ENCODE measurements around the gene ESPNL.

The ESPNL gene

DNA sequence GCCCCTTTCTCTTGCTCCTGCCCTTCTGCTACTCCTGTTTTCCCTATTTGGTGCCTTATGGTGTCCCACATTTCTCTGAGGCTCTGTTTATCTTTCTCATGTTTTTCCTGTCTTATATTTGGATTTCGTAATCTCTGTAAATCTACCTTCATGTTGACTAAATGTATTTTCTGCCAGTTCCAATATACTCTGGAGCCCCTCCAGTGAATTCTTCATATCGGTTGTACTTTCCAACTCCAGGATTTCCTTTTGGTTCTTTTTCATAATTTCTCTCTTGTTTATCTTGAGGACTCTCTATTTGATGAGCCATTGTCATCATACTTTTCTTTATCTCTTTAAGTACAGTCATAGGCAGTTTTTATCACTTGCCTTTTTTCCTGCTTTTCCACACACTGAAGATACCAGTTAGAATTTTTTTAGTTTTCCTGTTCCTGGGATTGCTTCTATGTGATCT is 20.2 kb upstream of the ESPNL start:
- DNase-seq (ENCODE audit: low read depth, low spot score): no peak

- DNase-seq (ENCODE audit: low read depth, low spot score): no peak
Measured at GRCh38 chr2:238080518-238080917, 19.6 kb upstream of the ESPNL start.

DNA sequence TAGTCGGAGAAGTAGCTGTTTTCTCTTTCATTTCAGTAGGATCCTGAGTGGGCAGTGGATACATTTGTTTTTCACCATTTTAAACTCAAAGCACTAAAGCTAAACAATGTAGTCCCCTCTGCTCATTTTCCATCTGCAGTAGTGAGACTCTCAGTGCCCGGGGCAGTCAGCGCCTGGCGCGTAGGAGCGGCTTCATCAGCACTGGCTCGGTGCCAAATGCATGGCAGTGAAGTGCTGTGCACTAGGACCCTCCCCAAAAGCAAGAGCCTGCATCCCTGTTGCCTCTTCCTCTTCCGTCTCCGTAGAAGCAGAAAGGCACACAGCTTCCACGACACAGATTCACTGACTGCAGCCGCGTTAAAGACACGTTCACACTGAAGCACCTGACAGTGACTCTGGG is 19.0 kb upstream of the ESPNL start:
- no peak for DNase-seq (ENCODE audit: low read depth, low spot score)

DNA sequence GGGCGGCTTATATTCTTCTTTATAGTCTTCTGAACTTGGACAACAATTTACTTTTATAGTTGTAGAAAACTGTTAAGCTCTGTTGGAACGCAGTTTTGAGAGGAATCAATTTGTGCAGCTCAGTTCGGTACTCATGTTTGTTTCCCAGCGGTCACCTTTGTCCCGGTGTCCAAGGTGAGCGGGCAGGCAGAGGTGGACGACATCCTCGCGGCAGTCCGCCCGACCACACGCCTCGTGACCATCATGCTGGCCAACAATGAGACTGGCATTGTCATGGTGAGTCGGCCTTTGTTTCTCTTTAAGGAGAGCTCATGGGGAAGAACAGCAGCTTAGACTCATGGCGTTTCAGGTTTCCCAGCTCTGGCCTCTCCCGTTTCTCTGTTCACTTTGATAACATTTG is 18.6 kb upstream of the ESPNL start:
- DNase-seq (ENCODE audit: low read depth, low spot score): no peak

DNA sequence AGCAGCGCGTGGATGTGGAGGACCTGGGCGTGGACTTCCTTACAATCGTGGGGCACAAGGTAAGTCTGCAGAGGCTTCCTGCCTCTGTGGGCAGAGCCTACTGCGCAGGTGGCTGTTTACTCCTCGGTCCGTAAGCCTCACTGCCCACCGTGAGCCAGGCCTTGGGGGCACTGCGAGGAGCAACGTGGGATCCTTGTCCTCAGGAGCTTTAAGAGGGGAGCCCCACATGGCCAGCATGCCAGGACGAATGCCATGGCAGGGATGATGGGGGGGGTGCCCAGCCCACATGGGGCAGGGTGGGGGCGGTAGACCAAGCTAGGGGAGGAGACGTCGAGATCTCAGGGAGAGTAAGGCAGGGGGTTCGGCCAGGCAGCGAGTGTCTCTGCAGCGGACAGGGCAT is 18.0 kb upstream of the ESPNL start:
- no peak for DNase-seq (ENCODE audit: low read depth, low spot score)

- no peak for DNase-seq (ENCODE audit: low read depth, low spot score)
Measured at GRCh38 chr2:238082827-238083226, 17.3 kb upstream of the ESPNL start.

GRCh38 chr2:238083919-238084318 is 16.2 kb upstream of the ESPNL start:
- DNase-seq (ENCODE audit: low read depth, low spot score): no peak

- DNase-seq (ENCODE audit: low read depth, low spot score): no peak
Measured at GRCh38 chr2:238084761-238085160, 15.4 kb upstream of the ESPNL start.

DNA sequence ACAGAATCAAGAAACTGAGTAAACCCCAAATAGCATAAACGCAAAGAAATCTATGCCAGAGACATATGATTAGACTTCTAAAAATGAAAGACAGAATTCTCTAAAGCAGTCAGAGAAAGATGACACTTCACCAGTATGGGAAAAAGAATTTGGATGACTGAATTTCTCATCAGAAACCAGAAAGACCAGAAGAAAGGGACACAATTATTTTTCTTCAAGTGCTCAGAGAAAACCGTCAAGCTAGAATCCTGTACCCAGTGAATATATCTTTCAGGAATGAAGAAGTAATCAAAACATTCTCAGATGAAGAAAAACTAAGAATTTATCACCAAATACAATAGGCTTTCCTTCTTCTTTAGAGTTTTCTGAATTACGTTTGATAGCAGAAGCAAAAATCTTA is 14.2 kb upstream of the ESPNL start:
- no peak for DNase-seq (ENCODE audit: low read depth, low spot score)

- DNase-seq (ENCODE audit: low read depth, low spot score): no peak
Measured at GRCh38 chr2:238087211-238087610, 12.9 kb upstream of the ESPNL start.

DNA sequence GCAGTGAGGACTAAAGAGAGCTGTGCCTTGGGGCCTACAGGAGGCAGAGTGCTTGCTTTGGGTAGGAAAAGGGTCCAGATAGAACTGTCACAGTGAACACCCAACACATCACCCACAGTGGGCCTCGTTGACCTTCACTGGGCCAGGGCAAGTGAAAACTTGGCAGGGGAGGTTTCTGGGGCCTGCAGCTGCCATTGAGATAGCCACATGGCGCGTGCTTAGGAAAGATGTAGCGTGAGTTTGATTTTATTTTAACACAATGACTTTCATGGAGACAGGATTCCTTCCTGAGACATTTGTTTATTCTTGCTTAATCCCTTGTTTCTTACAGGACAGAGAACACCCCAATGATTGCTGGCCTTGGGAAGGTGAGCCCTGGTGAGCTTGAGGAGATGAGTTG is 9.3 kb upstream of the ESPNL start:
- DNase-seq (ENCODE audit: low read depth, low spot score): no peak

- no peak for DNase-seq (ENCODE audit: low read depth, low spot score)
Measured at GRCh38 chr2:238091436-238092060, 8.6 kb upstream of the ESPNL start.

DNA sequence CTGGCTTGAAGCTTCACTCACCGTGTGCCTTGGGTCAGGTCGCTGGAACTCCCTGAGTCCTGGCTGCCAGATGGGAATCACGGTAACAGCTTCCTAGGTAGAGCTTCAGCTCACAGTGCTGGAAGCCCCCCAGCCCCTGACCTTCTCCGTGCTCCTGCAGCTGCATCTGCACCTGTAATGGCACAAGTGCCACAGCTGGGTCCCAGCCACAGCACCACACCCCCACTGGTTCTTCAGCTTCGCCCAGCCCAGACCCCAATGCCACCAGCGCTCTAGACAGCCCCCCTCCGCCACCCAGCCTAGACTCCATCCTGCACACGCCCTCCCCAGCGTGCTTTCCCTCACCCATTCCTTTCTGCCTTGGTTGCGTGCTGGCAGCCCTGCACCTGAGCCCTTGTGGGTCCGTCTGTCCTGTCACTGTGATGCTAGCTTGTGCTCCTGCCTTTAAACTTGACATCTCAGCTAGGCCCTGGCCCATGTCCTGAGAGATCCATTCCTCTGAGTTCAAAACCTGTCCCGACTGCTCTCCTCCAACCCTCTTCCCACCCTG is 7.6 kb upstream of the ESPNL start:
- DNase-seq (ENCODE audit: low read depth, low spot score): no peak

DNA sequence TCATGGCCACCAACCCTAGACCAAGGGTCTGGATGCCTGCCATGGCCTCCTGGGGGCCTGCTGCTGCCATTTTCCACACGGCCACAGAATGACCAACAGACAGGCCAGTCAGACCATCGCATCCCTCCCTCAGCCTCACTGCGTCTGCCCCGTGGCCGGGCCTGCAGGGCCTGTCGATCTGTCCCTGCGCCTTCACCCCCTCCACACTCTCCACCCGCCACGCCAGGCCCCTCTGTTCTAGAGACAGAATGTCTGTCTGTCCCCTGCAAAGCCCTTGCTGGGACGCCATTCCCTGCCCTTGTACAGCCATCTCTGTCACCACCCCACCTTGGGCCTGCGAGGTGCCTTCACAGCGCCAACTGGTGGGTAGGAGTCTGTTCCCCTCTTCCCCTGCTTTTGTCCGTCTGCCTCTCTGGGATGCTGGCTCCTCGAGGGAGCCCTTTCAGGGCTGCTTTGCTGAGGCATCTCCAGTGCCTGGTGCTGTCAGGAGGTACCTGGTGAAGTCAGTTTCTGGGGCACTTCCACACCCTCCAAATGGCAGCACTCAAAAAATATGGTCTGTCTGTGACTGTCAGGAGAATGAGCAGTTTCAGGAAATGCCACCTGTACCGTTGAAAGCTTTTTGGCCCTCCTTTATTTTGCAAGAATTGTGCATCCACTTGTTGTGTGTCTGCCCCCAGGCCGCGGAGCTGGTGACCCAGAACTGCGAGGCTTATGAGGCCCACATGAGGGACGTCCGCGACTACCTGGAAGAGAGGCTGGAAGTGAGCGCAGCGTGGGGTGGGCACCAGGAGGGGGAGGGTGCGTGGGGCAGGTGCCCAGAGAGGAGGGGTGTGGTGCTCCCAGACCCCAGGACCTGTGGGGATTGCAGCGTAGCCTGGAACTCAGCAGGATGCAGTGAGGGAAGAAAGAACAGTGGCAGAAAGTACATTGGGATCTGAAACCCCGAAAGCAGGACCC is 6.7 kb upstream of the ESPNL start:
- no peak for DNase-seq (ENCODE audit: low read depth, low spot score)

DNA sequence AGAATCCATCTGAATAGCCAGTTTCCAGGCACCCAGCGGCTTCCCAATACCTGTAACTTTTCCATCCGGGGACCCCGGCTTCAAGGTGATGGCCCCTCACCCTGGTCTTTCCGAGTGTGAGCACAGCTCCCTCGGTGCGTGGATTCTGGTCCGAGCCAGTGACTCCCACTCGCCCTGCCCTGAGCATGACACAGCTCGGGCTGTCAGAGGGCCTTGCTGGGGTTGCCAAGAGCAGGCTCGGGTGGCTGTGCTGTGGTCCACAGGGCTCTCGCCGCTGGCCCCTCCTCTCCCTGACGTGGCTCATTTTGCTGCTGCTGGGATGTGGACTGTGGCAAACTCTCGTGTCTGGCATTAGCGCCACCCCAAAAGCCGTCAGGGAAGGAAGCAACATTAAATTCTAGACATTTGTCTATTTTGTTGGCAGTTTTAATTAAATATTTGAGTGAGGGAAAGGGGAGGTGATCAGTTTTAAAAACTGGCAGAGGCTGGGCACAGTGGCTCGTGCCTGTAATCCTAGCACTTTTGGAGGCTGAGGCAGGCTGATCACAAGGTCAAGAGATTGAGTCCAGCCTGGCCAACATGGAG is 5.6 kb upstream of the ESPNL start:
- no peak for DNase-seq (ENCODE audit: low read depth, low spot score)

- no peak for DNase-seq (ENCODE audit: low read depth, low spot score)
Measured at GRCh38 chr2:238095143-238095542, 5.0 kb upstream of the ESPNL start.

- DNase-seq (ENCODE audit: low read depth, low spot score): peak; percentile 6
Measured at GRCh38 chr2:238096311-238097011, 3.7 kb upstream of the ESPNL start.

DNA sequence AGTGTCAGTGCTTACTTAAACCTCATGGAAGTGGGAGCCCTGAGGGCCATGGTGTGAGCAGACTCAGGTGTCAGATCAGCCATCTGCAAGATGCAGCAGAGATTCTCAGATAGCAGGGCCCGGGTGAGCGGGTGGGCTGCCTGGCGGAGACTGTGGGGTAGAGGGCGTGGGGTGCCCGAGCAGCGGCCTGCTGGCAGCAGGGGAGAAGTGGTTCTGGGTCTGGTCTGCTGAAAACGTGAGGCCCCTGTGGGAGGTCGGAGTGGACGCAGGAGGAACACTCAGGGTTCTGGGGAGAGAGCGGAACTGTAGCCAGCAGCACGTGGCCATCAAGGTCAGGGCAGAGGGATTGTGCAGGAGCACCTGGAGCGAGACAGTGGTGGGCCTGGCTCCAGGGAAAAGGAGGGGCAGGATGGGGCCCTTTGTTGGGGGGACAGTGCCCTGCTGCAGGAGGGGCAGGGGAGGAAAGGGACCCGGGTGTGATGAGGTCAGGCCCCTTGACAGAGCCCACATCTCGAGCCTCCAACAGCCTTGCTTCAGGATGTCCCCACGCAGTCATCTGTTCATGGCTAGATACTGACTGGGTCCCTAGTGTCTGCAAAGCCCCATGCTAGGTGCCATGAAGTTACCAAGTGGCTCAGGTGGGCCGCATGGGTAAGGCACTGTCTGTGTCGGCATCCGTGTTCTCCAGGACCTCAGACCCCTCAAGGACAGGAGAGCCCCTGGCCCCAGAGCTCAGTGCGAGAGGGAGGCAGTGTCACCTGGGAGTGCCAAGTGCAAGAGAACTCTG is 2.7 kb upstream of the ESPNL start:
- no peak for DNase-seq (ENCODE audit: low read depth, low spot score)

DNA sequence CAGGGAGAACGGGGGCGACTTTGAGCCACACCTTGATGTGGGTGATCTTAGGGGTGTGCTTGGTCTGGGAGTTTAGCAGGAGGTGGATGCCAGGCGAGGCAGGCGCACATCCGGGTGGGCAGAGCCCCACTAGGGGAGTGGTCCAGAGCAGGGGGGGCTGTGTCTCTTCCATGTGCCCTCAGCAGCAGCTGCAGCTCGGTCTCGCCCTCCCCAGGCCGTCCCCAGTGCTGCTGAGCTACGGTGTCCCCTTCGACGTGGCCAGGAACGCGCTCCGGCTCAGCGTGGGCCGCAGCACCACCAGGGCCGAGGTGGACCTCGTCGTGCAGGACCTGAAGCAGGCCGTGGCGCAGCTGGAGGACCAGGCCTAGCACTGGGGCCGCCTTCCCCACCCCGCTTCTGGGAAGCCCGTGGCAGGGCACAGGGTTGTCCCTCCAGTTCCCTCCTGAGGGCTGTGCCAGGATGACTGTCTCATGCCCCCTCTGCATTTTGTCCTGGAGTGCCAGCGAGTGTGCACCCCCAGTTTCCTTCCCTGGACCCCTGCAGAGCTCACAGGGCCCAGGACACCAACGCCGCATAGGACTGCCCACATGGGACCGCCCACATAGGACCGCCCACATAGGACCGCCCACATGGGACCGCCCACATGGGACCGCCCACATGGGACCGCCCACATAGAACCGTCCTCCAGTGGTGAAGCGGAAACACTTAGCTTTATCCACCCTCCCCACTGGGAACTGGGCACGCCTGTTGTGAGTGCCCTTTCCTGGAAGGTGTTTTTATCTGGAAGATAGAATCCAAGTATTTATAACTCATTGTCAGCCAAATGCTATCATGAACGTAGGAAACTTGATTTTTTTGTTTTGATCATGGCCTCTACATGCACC is 1.9 kb upstream of the ESPNL start:
- peak; percentile 9 for DNase-seq (ENCODE audit: low read depth, low spot score)

Data from smooth muscle cell of the brain vasculature (primary cell).